HepG2 (cell line): ENCODE data around the gene TST. TPM values are rescaled to one million over a fixed set of nuclear protein-coding genes. Genes with fewer than 3 reads are reported as not detected.
A peak's percentile ranks its signal among the peaks of the same experiment; 100 is the strongest.

ENCODE experiments used
- AKAP8 ChIP-seq: sonication (generic); formaldehyde crosslinking; IDR thresholded peaks from 2 replicates; pipeline ENCODE4 v1.5.1; 2020; ENCODE audit warnings: mild to moderate bottlenecking, missing genetic modification reagents
- ATF4 ChIP-seq, 2 experiments: fragments of 450-650 bp in 1 of 2; sonication (generic) in 1 of 2; formaldehyde crosslinking; IDR thresholded peaks; 2 replicates each; pipeline versions ENCODE4 v1.5.0 to v1.8.0; 2020 to 2022; ENCODE audit warnings: mild to moderate bottlenecking in 1 of 2, missing genetic modification reagents in 1 of 2
- HOXA7 ChIP-seq: sonication (generic); formaldehyde crosslinking; IDR thresholded peaks from 2 replicates; pipeline ENCODE4 v1.8.1; 2022; ENCODE audit warnings: mild to moderate bottlenecking, missing genetic modification reagents, moderate library complexity
- KLF6 ChIP-seq: IDR thresholded peaks from 2 replicates; pipeline ENCODE4 v1.8.0; 2016; ENCODE audit warnings: missing biosample characterization, missing genetic modification reagents
- NCOA5 ChIP-seq: sonication (generic); formaldehyde crosslinking; IDR thresholded peaks from 2 replicates; pipeline ENCODE4 v1.4.0; 2020; ENCODE audit warnings: missing genetic modification reagents
- PAF1 ChIP-seq: IDR thresholded peaks from 2 replicates; pipeline ENCODE4 v1.6.1; 2016; ENCODE audit warnings: missing genetic modification reagents, missing compliant biosample characterization
- PREB ChIP-seq: sonication (generic); formaldehyde crosslinking; IDR thresholded peaks from 2 replicates; pipeline ENCODE4 v1.4.0; 2020; ENCODE audit warnings: missing genetic modification reagents
- RERE ChIP-seq: IDR thresholded peaks from 2 replicates; pipeline ENCODE4 v1.6.1; 2016; ENCODE audit warnings: low read depth, missing genetic modification reagents, missing compliant biosample characterization
- RFXAP ChIP-seq: sonication (generic); formaldehyde crosslinking; IDR thresholded peaks from 2 replicates; pipeline ENCODE4 v1.4.0; 2020; ENCODE audit warnings: missing genetic modification reagents, borderline replicate concordance
- SIX4 ChIP-seq: sonication (generic); formaldehyde crosslinking; IDR thresholded peaks from 2 replicates; pipeline ENCODE4 v1.4.0; 2020; ENCODE audit warnings: missing genetic modification reagents
- SRSF1 ChIP-seq: fragments of 200-400 bp; formaldehyde crosslinking; optimal IDR thresholded peaks from 2 replicates; pipeline ENCODE3; 2017; ENCODE audit warnings: mild to moderate bottlenecking, low read depth, low read length, moderate library complexity
- TBL1XR1 ChIP-seq: fragments of 150-350 bp; IDR thresholded peaks from 2 replicates; pipeline ENCODE4 v1.6.1; 2014; ENCODE audit warnings: borderline replicate concordance, low read length; ENCODE audit not compliant: partially characterized antibody
- THAP8 ChIP-seq: sonication (generic); formaldehyde crosslinking; IDR thresholded peaks from 2 replicates; pipeline ENCODE4 v1.5.1; 2020; ENCODE audit warnings: missing genetic modification reagents, mild to moderate bottlenecking, borderline replicate concordance
- USF2 ChIP-seq, 2 experiments: sonication (generic) in 1 of 2; formaldehyde crosslinking in 1 of 2; IDR thresholded peaks; 2 replicates each; pipeline versions ENCODE4 v1.5.1 to v1.6.1; 2011 to 2020; ENCODE audit warnings: borderline replicate concordance in 1 of 2, low read depth in 1 of 2, low read length in 1 of 2, mild to moderate bottlenecking in 1 of 2, missing genetic modification reagents in 1 of 2, moderate library complexity in 1 of 2
- ZMAT3 ChIP-seq: sonication (generic); formaldehyde crosslinking; conservative IDR thresholded peaks from 2 replicates; pipeline ENCODE4 v1.7.0; 2021; ENCODE audit warnings: missing genetic modification reagents
- ZNF232 ChIP-seq: sonication (generic); formaldehyde crosslinking; IDR thresholded peaks from 2 replicates; pipeline ENCODE4 v1.4.0; 2020; ENCODE audit warnings: missing genetic modification reagents, borderline replicate concordance
- ZNF274 ChIP-seq: sonication (generic); formaldehyde crosslinking; IDR thresholded peaks from 2 replicates; pipeline ENCODE4 v1.5.1; 2020; ENCODE audit warnings: mild to moderate bottlenecking, missing genetic modification reagents
- ZNF468 ChIP-seq: sonication (generic); formaldehyde crosslinking; IDR thresholded peaks from 2 replicates; pipeline ENCODE4 v1.8.0; 2022; ENCODE audit warnings: mild to moderate bottlenecking, moderate library complexity, missing genetic modification reagents
- ZNF629 ChIP-seq: sonication (generic); formaldehyde crosslinking; conservative IDR thresholded peaks from 2 replicates; pipeline ENCODE4 v1.5.0; 2020; ENCODE audit warnings: missing genetic modification reagents
- ZNF816 ChIP-seq: sonication (generic); formaldehyde crosslinking; IDR thresholded peaks from 2 replicates; pipeline ENCODE4 v1.8.0; 2022; ENCODE audit warnings: missing genetic modification reagents, mild to moderate bottlenecking, borderline replicate concordance
- ZSCAN22 ChIP-seq: sonication (generic); formaldehyde crosslinking; IDR thresholded peaks from 2 replicates; pipeline ENCODE4 v1.4.0; 2020; ENCODE audit warnings: mild to moderate bottlenecking, missing genetic modification reagents
- polyA plus RNA-seq, 8 experiments: library from polyadenylated mRNA; depleted of rRNA in 3 of 8; stranded (reverse) in 7 of 8; unstranded in 1 of 8; fragments of >200 nt; fragmentation: Illumina TruSeq in 4 of 8; extraction: Trizol in 4 of 8; gene quantifications; 2 replicates each; pipeline versions ENCODE4 v1.2.1 to v1.2.3, GENCODE V29; 2011 to 2016; ENCODE audit warnings: low read depth in 4 of 8, missing spikeins in 1 of 8, mixed read lengths in 1 of 8; ENCODE audit not compliant: insufficient read depth in 1 of 8
- total RNA-seq, 5 experiments: library from RNA; depleted of rRNA; stranded (reverse); fragments of >200 nt; fragmentation: Illumina TruSeq; extraction: Trizol; gene quantifications; 2 replicates each; pipeline ENCODE4 v1.2.3, GENCODE V29; 2016; ENCODE audit warnings: low read depth in 1 of 5

Gene TST
- total and polyA plus RNA-seq, 2 of the 13 experiments (the other 11 are each of a cell fraction or from before 2014, with no cell fraction given) = 44.6 to 63.6 TPM

GRCh38 chr22:37014415-37014806, 4.8 kb downstream of the TST start (continued):
- TF ChIP-seq ZNF274 = no peak
- TF ChIP-seq TBL1XR1 = no peak
- TF ChIP-seq ATF4 (CRISPR knock-in tag; IDR thresholded peaks at IDR 0.05) = no peak
- peak; percentile 83; the same call in 1 of the 2 replicates for TF ChIP-seq PAF1 (CRISPR knock-in tag)
- TF ChIP-seq ZNF232 = no peak
- no peak for TF ChIP-seq KLF6 (CRISPR knock-in tag)
- TF ChIP-seq ZMAT3 (CRISPR knock-in tag) = no peak
- TF ChIP-seq PREB = no peak
- TF ChIP-seq ZNF468 (CRISPR knock-in tag) = no peak
- TF ChIP-seq AKAP8 (CRISPR knock-in tag) = peak; percentile 31; the same call in 1 of the 2 replicates
- no peak for TF ChIP-seq THAP8 (CRISPR knock-in tag)
- no peak for TF ChIP-seq NCOA5 (CRISPR knock-in tag)
- no peak for TF ChIP-seq RFXAP (CRISPR knock-in tag)
- TF ChIP-seq RERE (CRISPR knock-in tag) = no peak
- TF ChIP-seq SIX4 (CRISPR knock-in tag) = no peak
- no peak for TF ChIP-seq USF2 (IDR thresholded peaks at IDR 0.05; ENCODE audit: low read depth, low read length)
- TF ChIP-seq USF2 (CRISPR knock-in tag; IDR thresholded peaks at IDR 0.05; ENCODE audit: borderline replicate concordance) = no peak
- no peak for TF ChIP-seq ZNF816 (CRISPR knock-in tag)
- TF ChIP-seq ZNF629 (CRISPR knock-in tag) = no peak
- no peak for TF ChIP-seq HOXA7 (CRISPR knock-in tag)
- TF ChIP-seq ZSCAN22 (CRISPR knock-in tag) = no peak
- no peak for TF ChIP-seq SRSF1
